IMR-90 (cell line): ENCODE data around the gene TLR6. TPM values are rescaled to one million over a fixed set of nuclear protein-coding genes. Genes with fewer than 3 reads are reported as not detected.

ENCODE experiments used
- ATAC-seq: fragments of 200-7000 bp; cut with Tn5 transposase; 2 replicates; pipeline ENCODE4 v1.9.1; 2020; ENCODE audit warnings: low read depth, mild to moderate bottlenecking, moderate library complexity
- BruUV-seq: library from RNA; stranded (reverse); fragments of 400-500 nt; replicated peaks from 2 replicates; lab custom pipeline; 2021; lab: Mats Ljungman, UMichigan
- CTCF ChIA-PET: fragments of 300-600 bp; formaldehyde crosslinking; extraction: SDS; loops from one replicate; lab custom pipeline; 2021; ENCODE audit warnings: antibody characterized with exemption; lab: Yijun Ruan, JAX
- POLR2A ChIA-PET: fragments of 300-600 bp; sonication (Branson Sonifier 250); formaldehyde crosslinking; loops from one replicate; lab custom pipeline; 2022; ENCODE audit warnings: antibody characterized with exemption; ENCODE audit not compliant: unreplicated experiment; lab: Charles Lee
- DNase-seq: peaks from one replicate; pipeline ENCODE4 v3.0.0; 2013
- H2AFZ ChIP-seq: replicated peaks from 2 replicates; pipeline ENCODE3; 2013; ENCODE audit warnings: low read length, mild to moderate bottlenecking; ENCODE audit not compliant: poor library complexity
- H2AK5ac ChIP-seq: 2 replicates; pipeline ENCODE4 v1.6.1; 2013; ENCODE audit warnings: low read depth, low read length, inconsistent platforms
- H2AK9ac ChIP-seq: replicated peaks from 2 replicates; pipeline ENCODE3; 2013; ENCODE audit warnings: mild to moderate bottlenecking, low read depth, low read length, moderate library complexity; ENCODE audit not compliant: poor library complexity
- H2BK120ac ChIP-seq: 2 replicates; pipeline ENCODE4 v1.6.1; 2013; ENCODE audit warnings: low read depth, low read length, inconsistent platforms
- H2BK15ac ChIP-seq: 3 replicates; pipeline ENCODE4 v1.6.1; 2013; ENCODE audit warnings: low read depth, low read length, inconsistent platforms
- H2BK20ac ChIP-seq: 2 replicates; pipeline ENCODE4 v1.6.1; 2013; ENCODE audit warnings: low read depth, mild to moderate bottlenecking, inconsistent platforms, low read length, moderate library complexity
- H2BK5ac ChIP-seq: 2 replicates; pipeline ENCODE4 v1.6.1; 2013; ENCODE audit warnings: mild to moderate bottlenecking, low read depth, low read length, inconsistent platforms; ENCODE audit not compliant: poor library complexity, severe bottlenecking
- H3K14ac ChIP-seq: replicated peaks from 2 replicates; pipeline ENCODE4 v1.6.1; 2013; ENCODE audit warnings: low read depth, low read length, inconsistent platforms
- H3K18ac ChIP-seq: 2 replicates; pipeline ENCODE4 v1.6.1; 2013; ENCODE audit warnings: low read depth, low read length, control low read depth
- H3K23ac ChIP-seq: 2 replicates; pipeline ENCODE4 v1.6.1; 2013; ENCODE audit warnings: low read depth, low read length, inconsistent platforms
- H3K27ac ChIP-seq: 2 replicates; pipeline ENCODE4 v1.5.1; 2013; ENCODE audit warnings: mild to moderate bottlenecking, control low read depth, low read length; ENCODE audit not compliant: insufficient read depth
- H3K27me3 ChIP-seq: 2 replicates; pipeline ENCODE4 v1.6.1; 2013; ENCODE audit warnings: low read length; ENCODE audit not compliant: control insufficient read depth, insufficient read depth
- H3K36me3 ChIP-seq: 2 replicates; pipeline ENCODE4 v1.6.1; 2013; ENCODE audit warnings: low read length, mixed read lengths; ENCODE audit not compliant: control insufficient read depth, insufficient read depth
- H3K4ac ChIP-seq: 2 replicates; pipeline ENCODE4 v1.6.1; 2013; ENCODE audit warnings: low read depth, low read length, inconsistent platforms
- H3K4me1 ChIP-seq: 2 replicates; pipeline ENCODE4 v1.6.1; 2013; ENCODE audit warnings: low read length, mixed read lengths; ENCODE audit not compliant: control insufficient read depth, insufficient read depth
- H3K4me2 ChIP-seq: 2 replicates; pipeline ENCODE4 v1.6.1; 2013; ENCODE audit warnings: low read depth, mild to moderate bottlenecking, control low read depth, low read length, moderate library complexity
- H3K4me3 ChIP-seq: 2 replicates; pipeline ENCODE4 v1.5.1; 2013; ENCODE audit warnings: low read depth, mild to moderate bottlenecking, control low read depth, low read length, moderate library complexity; ENCODE audit not compliant: insufficient read depth
- H3K56ac ChIP-seq: 2 replicates; pipeline ENCODE4 v1.6.1; 2013; ENCODE audit warnings: low read length, inconsistent platforms; ENCODE audit not compliant: insufficient read depth; ENCODE audit errors: extremely low read depth
- H3K79me1 ChIP-seq, 2 experiments: 2 replicates each; pipeline ENCODE4 v1.6.1; 2013; ENCODE audit warnings: low read length in 2 of 2, inconsistent platforms in 1 of 2, low read depth in 1 of 2
- H3K9ac ChIP-seq: 2 replicates; pipeline ENCODE4 v1.6.1; 2013; ENCODE audit warnings: low read depth, low read length, control low read depth
- H3K9me1 ChIP-seq: 2 replicates; pipeline ENCODE4 v1.6.1; 2013; ENCODE audit warnings: low read length, inconsistent platforms; ENCODE audit not compliant: insufficient read depth
- H3K9me3 ChIP-seq: 2 replicates; pipeline ENCODE4 v1.6.1; 2013; ENCODE audit warnings: low read length; ENCODE audit not compliant: control insufficient read depth, insufficient read depth
- H4K20me1 ChIP-seq: 2 replicates; pipeline ENCODE4 v1.6.1; 2013; ENCODE audit warnings: low read length, inconsistent platforms; ENCODE audit not compliant: insufficient read depth
- H4K5ac ChIP-seq: 2 replicates; pipeline ENCODE4 v1.6.1; 2013; ENCODE audit warnings: mild to moderate bottlenecking, low read depth, low read length, control low read depth
- H4K8ac ChIP-seq, 2 experiments: 2 replicates each; pipeline ENCODE4 v1.6.1; 2013; ENCODE audit warnings: low read depth in 2 of 2, low read length in 2 of 2, control low read depth in 1 of 2, inconsistent platforms in 1 of 2
- H4K91ac ChIP-seq: 2 replicates; pipeline ENCODE4 v1.6.1; 2013; ENCODE audit warnings: low read depth, low read length, inconsistent platforms; ENCODE audit not compliant: insufficient read depth
- BHLHE40 ChIP-seq: fragments of 150-350 bp; IDR thresholded peaks from 2 replicates; pipeline ENCODE4 v1.6.1; 2016; ENCODE audit warnings: mild to moderate bottlenecking, low read depth, low read length
- FOS ChIP-seq: fragments of 150-350 bp; IDR thresholded peaks from 2 replicates; pipeline ENCODE4 v1.6.1; 2016; ENCODE audit warnings: low read depth, low read length
- MAZ ChIP-seq: IDR thresholded peaks from 2 replicates; pipeline ENCODE4 v1.6.1; 2012; ENCODE audit warnings: low read depth, mild to moderate bottlenecking, low read length, improper control_type of control experiment, moderate library complexity, borderline replicate concordance
- NFE2L2 ChIP-seq: fragments of 150-350 bp; IDR thresholded peaks from 2 replicates; pipeline ENCODE4 v1.6.1; 2016; ENCODE audit warnings: low read depth, mild to moderate bottlenecking, low read length
- RCOR1 ChIP-seq: IDR thresholded peaks from 2 replicates; pipeline ENCODE4 v1.6.1; 2012; ENCODE audit warnings: mild to moderate bottlenecking, low read length, improper control_type of control experiment; ENCODE audit not compliant: insufficient replicate concordance
- RFX5 ChIP-seq: IDR thresholded peaks from 2 replicates; pipeline ENCODE4 v1.8.0; 2012; ENCODE audit warnings: low read depth, mild to moderate bottlenecking, low read length, moderate library complexity
- SMC3 ChIP-seq: fragments of 150-350 bp; IDR thresholded peaks from 2 replicates; pipeline ENCODE4 v1.6.1; 2016; ENCODE audit warnings: low read depth, mild to moderate bottlenecking, antibody characterized with exemption, low read length, moderate library complexity
- WGBS, 2 experiments: methylation state at CpG; one replicate each; pipeline versions ENCODE4 v1.1.5 to v1.1.7; 2013; ENCODE audit warnings: missing lambda C conversion rate in 2 of 2; ENCODE audit not compliant: insufficient read length in 1 of 2; ENCODE audit errors: extremely low coverage in 2 of 2; 5-methylcytosine and 5-hydroxymethylcytosine counted together
- dilution Hi-C: fragments of 300-500 bp; cut with HindIII; formaldehyde crosslinking; loops from one replicate; pipeline ENCODE4 v1.14.3; 2018; ENCODE audit warnings: low sequenced_read_pairs; ENCODE audit not compliant: unreplicated experiment
- in situ Hi-C: fragments of 300-500 bp; cut with MboI; formaldehyde crosslinking; loops from 3 replicates; pipeline ENCODE4 v1.14.3; 2019; ENCODE audit warnings: low sequenced_read_pairs, inconsistent platforms, mixed read lengths
- intact Hi-C: fragments of 100-400 bp; cut with micrococcal nuclease; formaldehyde crosslinking; loops from 2 replicates; pipeline ENCODE4 v1.10.0; 2022
- polyA plus RNA-seq, 3 experiments: library from polyadenylated mRNA; depleted of rRNA; stranded (reverse); fragments of >200 nt; gene quantifications; 2 replicates each; pipeline ENCODE4 v1.2.3, GENCODE V29; 2012; ENCODE audit warnings: low replicate concordance in 1 of 3
- total RNA-seq: library from RNA; depleted of rRNA; stranded (reverse); fragments of >200 nt; gene quantifications from 2 replicates; pipeline ENCODE4 v1.2.3, GENCODE V29; 2012
- TF ChIP-seq, protein P1 (sequence below): fragments of 150-350 bp; IDR thresholded peaks from 2 replicates; pipeline ENCODE4 v1.6.1; 2016; ENCODE audit warnings: low read depth, mild to moderate bottlenecking, low read length, moderate library complexity, borderline replicate concordance
- TF ChIP-seq, protein P2 (sequence below): conservative IDR thresholded peaks from 2 replicates; pipeline ENCODE4 v1.5.1; 2012; ENCODE audit warnings: mild to moderate bottlenecking, low read depth, low read length, improper control_type of control experiment

TLR6 gene
- total and polyA plus RNA-seq, 2 of the 4 experiments (the other 2 are of a cell fraction), result 1.4 to 3.9 TPM

GRCh38 chr4:38822748-38823303 is 33.8 kb downstream of the TLR6 start:
- no peak overlapping the region for H4K5ac ChIP-seq
- no peak overlapping the region for H3K4me2 ChIP-seq
- H3K9me3 ChIP-seq, result 0 out of 2 replicates have a peak, but pooled peaks cover 4% of the 10 kb centered on the region
- ChIA-PET POLR2A (no interaction called here), CTCF (no interaction called here)
- no peak overlapping the region for H2AK9ac ChIP-seq
- H3K79me1 ChIP-seq, result no peaks in the 10 kb centered on the region
- no peak overlapping the region for H4K91ac ChIP-seq
- H2AK5ac ChIP-seq, result no peak overlapping the region
- no peak overlapping the region for H2AFZ ChIP-seq
- no peak overlapping the region for H3K56ac ChIP-seq
- WGBS, 2 experiments, result no CpG with 5 or more reads among the region's 5 CpGs
- in situ Hi-C loops (no loop called here), dilution Hi-C loops (no loop called here), intact Hi-C loops (no loop called here)
- H4K20me1 ChIP-seq, result no peaks in the 10 kb centered on the region
- DNase-seq (no peak), ATAC-seq (no peak)
- H3K23ac ChIP-seq, result no peak overlapping the region
- no TSS peak for BruUV-seq
- no peaks in the 10 kb centered on the region for H3K36me3 ChIP-seq
- no peak overlapping the region; the same call in 1 of the 2 replicates for H3K18ac ChIP-seq
- no peak overlapping the region for H3K4ac ChIP-seq
- no peak overlapping the region for H3K27ac ChIP-seq
- TF ChIP-seq NFE2L2 (no peak), MAZ (no peak), SMC3 (no peak), BHLHE40 (no peak), RCOR1 (no peak), FOS (no peak), RFX5 (no peak)
- TF ChIP-seq, protein P1, sequence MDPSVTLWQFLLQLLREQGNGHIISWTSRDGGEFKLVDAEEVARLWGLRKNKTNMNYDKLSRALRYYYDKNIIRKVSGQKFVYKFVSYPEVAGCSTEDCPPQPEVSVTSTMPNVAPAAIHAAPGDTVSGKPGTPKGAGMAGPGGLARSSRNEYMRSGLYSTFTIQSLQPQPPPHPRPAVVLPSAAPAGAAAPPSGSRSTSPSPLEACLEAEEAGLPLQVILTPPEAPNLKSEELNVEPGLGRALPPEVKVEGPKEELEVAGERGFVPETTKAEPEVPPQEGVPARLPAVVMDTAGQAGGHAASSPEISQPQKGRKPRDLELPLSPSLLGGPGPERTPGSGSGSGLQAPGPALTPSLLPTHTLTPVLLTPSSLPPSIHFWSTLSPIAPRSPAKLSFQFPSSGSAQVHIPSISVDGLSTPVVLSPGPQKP, result no peak
- TF ChIP-seq, protein P2, sequence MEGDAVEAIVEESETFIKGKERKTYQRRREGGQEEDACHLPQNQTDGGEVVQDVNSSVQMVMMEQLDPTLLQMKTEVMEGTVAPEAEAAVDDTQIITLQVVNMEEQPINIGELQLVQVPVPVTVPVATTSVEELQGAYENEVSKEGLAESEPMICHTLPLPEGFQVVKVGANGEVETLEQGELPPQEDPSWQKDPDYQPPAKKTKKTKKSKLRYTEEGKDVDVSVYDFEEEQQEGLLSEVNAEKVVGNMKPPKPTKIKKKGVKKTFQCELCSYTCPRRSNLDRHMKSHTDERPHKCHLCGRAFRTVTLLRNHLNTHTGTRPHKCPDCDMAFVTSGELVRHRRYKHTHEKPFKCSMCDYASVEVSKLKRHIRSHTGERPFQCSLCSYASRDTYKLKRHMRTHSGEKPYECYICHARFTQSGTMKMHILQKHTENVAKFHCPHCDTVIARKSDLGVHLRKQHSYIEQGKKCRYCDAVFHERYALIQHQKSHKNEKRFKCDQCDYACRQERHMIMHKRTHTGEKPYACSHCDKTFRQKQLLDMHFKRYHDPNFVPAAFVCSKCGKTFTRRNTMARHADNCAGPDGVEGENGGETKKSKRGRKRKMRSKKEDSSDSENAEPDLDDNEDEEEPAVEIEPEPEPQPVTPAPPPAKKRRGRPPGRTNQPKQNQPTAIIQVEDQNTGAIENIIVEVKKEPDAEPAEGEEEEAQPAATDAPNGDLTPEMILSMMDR, result no peak
- H3K9me1 ChIP-seq, result no peaks in the 10 kb centered on the region; the same call in 1 of the 2 replicates
- no peak overlapping the region for H2BK15ac ChIP-seq
- H4K8ac ChIP-seq, result no peak overlapping the region
- peaks cover 9% of the 10 kb centered on the region for H3K4me1 ChIP-seq
- no peak overlapping the region for H3K4me3 ChIP-seq
- H3K14ac ChIP-seq, result no peak overlapping the region
- H3K9ac ChIP-seq, result no peak overlapping the region
- no peak overlapping the region; the same call in none of the 2 replicates for H2BK20ac ChIP-seq
- H3K27me3 ChIP-seq, result no peaks in the 10 kb centered on the region
- no peak overlapping the region for H2BK120ac ChIP-seq
- no peak overlapping the region for H2BK5ac ChIP-seq
